ENCODE results near the gene CD248. TPM values are rescaled to one million over a fixed set of nuclear protein-coding genes. Genes with fewer than 3 reads are reported as not detected.
"Not testable (repeated sequence)": the region's sequence is repeated elsewhere in the genome, so short reads cannot be mapped to it uniquely, and the experiment has no call there.

The CD248 gene
- total and polyA plus RNA-seq, 12 donors, result 5.3 to 44.4 (median 10.0) TPM

DNA sequence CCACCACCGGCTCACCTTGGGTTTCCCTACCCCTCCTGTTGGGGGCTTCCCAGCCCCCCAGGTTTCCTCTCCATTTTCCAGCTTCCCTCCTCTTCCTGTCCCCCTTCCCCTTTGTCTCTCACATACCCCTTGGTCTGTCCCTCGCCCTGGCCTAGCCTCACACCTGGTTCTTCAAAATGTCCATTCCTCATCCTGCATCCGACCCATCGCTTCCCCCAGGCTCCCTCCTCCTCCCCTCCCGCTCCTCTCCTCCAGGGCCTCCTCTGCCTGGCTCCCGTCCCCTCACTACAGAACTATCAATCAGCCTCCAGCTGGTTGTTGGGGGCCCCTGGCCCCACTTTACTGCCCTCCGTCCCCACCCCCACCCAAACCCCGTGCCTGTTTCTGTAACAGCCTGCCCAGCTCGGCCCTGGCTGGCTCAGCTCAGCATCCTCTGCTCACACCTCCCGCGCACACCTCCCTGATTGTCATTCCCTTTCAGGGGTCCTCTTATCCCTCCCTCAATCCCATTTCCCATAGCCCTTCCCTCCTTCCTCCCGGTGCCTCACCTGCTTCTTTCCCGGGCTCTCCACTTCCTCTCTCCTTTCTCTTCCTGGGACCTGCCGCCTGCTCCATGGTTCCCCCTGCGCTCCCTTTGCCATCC lies 37.6 kb downstream of the CD248 start:
- WGBS, 2 donors, result 53 to 62% methylated on average over 15 of the region's 15 CpGs
- TF ChIP-seq, protein P1, sequence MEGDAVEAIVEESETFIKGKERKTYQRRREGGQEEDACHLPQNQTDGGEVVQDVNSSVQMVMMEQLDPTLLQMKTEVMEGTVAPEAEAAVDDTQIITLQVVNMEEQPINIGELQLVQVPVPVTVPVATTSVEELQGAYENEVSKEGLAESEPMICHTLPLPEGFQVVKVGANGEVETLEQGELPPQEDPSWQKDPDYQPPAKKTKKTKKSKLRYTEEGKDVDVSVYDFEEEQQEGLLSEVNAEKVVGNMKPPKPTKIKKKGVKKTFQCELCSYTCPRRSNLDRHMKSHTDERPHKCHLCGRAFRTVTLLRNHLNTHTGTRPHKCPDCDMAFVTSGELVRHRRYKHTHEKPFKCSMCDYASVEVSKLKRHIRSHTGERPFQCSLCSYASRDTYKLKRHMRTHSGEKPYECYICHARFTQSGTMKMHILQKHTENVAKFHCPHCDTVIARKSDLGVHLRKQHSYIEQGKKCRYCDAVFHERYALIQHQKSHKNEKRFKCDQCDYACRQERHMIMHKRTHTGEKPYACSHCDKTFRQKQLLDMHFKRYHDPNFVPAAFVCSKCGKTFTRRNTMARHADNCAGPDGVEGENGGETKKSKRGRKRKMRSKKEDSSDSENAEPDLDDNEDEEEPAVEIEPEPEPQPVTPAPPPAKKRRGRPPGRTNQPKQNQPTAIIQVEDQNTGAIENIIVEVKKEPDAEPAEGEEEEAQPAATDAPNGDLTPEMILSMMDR (IDR thresholded peaks at IDR 0.05), result no peak
- Histone ChIP-seq H3K4me1 (peaks cover 5 to 30% (median 18%) of the 10 kb centered on the region in 9 donors), H3K27ac (no peak overlapping the region), H3K4me3 (no peak overlapping the region), H3K9me3 (no peaks in the 10 kb centered on the region), H3K36me3 (peaks cover 0 to 31% (median 18%) of the 10 kb centered on the region in 9 donors), H3K27me3 (peaks cover 0 to 6% (median 0%) of the 10 kb centered on the region in 7 donors)
- no peak for DNase-seq
- intact Hi-C loops (cut with DNase I), result no loop called here
- ATAC-seq, result no peak

DNA sequence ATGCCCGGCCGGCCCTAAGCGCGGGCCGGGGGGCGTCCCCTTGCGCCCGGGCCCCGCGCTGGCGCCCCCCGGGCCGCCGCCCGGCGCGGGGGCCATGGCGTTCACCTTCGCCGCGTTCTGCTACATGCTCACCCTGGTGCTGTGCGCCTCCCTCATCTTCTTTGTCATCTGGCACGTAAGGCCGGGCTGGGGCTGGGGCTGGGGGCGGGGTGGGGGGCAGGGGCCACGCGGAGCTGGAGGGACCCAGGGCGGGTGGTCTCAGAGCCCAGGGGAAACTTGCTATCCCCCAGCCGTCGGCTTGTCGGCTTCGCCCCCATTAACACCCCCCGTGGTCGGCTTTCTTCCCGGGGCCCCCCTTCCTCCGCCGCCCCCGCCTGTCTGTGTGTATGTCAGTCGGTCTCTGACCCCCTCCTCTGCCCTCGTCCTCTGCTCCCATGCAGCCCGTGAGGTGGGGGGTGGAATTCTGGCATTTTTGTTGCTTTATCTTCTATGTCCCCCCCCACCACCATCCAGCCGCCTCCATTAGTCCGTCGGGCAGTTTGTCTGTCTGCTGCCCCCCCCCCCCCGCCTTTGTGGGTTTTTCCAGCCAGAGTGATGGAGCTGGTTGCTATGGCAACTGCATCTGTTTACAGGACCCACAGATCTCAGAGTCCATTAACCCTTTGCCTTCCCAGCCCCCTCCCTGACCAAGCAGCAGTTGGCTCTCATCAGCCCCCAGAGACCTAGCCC lies 38.3 kb downstream of the CD248 start:
- Histone ChIP-seq H3K4me1 (peaks cover 5 to 32% (median 18%) of the 10 kb centered on the region in 9 donors), H3K27ac (no peak overlapping the region), H3K4me3 (peak overlapping the region in 2 of 10 donors; percentile 21 to 29), H3K9me3 (no peaks in the 10 kb centered on the region), H3K27me3 (peaks cover 0 to 6% (median 0%) of the 10 kb centered on the region in 7 donors), H3K36me3 (peaks cover 0 to 35% (median 25%) of the 10 kb centered on the region in 9 donors)
- no peak for DNase-seq
- intact Hi-C loops (cut with DNase I), result no loop called here
- 1 to 3% methylated on average over 24 to 45 of the region's 45 CpGs for WGBS, 2 donors
- ATAC-seq, result no peak
- TF ChIP-seq, protein P1 (IDR thresholded peaks at IDR 0.05), result no peak

DNA sequence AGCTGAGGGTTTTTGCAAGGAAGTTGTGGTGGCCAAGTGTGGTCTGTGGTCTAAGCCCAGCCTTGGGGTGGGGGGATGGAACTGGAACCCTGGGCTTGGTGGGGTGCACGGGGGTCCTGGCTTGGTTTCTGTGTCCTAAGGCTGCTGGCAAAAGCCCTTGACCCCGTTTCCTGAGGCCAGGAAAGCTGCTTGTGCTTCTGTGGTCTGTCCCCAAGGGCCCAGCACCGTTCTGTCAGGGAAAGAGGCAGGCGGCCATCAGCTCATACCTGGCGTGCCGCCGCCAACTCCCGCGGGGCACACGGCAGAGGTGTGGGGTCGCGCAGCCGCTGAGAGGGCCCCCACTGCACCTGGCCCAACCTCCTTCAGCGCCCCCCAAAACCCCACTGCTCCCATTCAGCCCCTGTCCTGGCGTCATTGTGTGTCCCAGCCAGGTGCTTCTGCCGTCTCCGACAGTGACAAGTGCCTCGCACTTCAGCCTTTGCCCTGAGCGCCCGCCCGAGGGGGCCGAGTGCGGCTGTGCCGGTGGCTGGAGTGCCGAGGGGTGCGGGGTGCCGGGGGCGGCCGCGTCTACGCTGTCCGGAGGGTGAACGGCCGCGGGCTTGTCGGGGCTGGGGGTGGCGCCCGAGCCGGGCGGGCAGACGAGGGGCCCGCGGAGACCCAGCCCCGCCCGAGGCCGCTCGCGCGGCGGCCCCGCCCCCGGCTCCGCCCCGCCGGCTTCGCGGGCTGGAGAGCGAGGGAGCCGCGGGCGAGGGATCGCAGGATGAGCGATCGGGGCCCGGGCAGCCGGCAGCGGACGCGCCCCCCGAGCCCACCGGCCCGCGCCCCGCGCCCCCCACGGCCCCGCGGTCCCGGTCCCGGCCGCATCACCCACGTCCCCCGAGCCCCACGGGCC lies 39.1 kb downstream of the CD248 start, which contains the start of gene CNIH2:
Gene CNIH2, plus strand, starts transcription at position 705 of the 892 bp plus-strand sequence. CDS start 282 bp downstream, outside the sequence.
- Histone ChIP-seq H3K27ac (peak within 1 kb of the TSS in 2 of 10 donors; percentile 31 to 40), H3K9me3 (no peaks in the 10 kb centered on the region), H3K4me3 (peak within 1 kb of the TSS in 9 of 10 donors; percentile 16 to 45 (median 29)), H3K4me1 (peaks cover 4 to 27% (median 15%) of the 10 kb centered on the region in 9 donors), H3K36me3 (peaks cover 0 to 43% (median 33%) of the 10 kb centered on the region in 9 donors), H3K27me3 (peaks cover 0 to 6% (median 0%) of the 10 kb centered on the region in 7 donors)
- intact Hi-C loops (cut with DNase I), result no loop called here
- 5 to 9% methylated on average over 40 to 83 of the region's 84 CpGs for WGBS, 2 donors
- TF ChIP-seq, protein P1 (IDR thresholded peaks at IDR 0.05), result no peak
- ATAC-seq (peak in 4 of 8 donors; percentile 4 to 30 (median 16)), DNase-seq (peak in 1 of 2 donors; percentile 44)

DNA sequence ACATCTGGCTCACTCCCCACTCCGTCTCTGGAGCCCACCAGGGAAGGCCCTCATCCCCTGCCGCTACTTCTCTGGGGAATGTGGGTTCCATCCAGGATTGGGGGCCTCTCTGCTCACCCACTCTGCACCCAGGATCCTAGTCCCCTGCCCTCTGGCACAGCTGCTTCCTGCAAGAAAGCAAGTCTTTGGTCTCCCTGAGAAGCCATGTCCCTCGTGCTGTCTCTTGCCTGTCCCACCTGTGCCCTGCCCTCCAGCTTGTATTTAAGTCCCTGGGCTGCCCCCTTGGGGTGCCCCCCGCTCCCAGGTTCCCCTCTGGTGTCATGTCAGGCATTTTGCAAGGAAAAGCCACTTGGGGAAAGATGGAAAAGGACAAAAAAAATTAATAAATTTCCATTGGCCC lies 39.8 kb downstream of the CD248 start:
- intact Hi-C loops (cut with DNase I); H3K27me3 ChIP-seq; H3K9me3 ChIP-seq; H3K4me3 ChIP-seq; DNase-seq: not testable (repeated sequence)
- peak in 1 of 8 donors; percentile 2 for ATAC-seq
- peaks cover 2 to 21% (median 9%) of the 10 kb centered on the region in 9 donors for H3K4me1 ChIP-seq
- peaks cover 0 to 49% (median 39%) of the 10 kb centered on the region in 9 donors for H3K36me3 ChIP-seq
- 81% methylated on average over 4 of the region's 4 CpGs for WGBS, 2 donors
- peak overlapping the region in 1 of 10 donors; percentile 40 for H3K27ac ChIP-seq

DNA sequence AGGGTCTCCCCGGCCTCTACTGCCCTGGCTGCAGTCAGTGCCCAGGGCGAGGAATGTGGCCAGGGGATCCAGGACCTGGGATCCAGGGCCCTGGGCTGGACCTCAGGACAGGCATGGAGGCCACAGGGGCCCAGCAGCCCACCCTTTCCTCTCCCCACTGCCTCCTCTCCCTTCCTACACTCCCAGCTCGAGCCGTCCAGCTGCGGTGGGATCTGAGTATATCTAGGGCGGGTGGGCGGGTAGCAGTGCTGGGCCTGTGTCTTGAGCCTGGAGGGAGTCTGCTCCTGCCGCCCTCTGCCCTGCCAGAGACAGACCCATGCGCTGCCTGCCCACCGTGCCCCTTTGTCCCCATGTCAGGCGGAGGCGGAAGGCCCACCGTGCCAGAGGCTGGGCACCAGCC lies 40.2 kb downstream of the CD248 start:
- H3K4me3 ChIP-seq; DNase-seq; H3K27me3 ChIP-seq; intact Hi-C loops (cut with DNase I); H3K9me3 ChIP-seq; H3K27ac ChIP-seq: not testable (repeated sequence)
- Histone ChIP-seq H3K4me1 (peaks cover 2 to 18% (median 5%) of the 10 kb centered on the region in 9 donors), H3K36me3 (peaks cover 0 to 54% (median 43%) of the 10 kb centered on the region in 9 donors)
- peak in 2 of 8 donors; percentile 2 to 7 for ATAC-seq
- 79 to 88% methylated on average over 13 of the region's 13 CpGs for WGBS, 2 donors
